ENCODE results near the gene PRKD1.

The PRKD1 gene

GRCh38 chr14:29927376-29928116 lies at the start of gene PRKD1:
TSS of gene PRKD1 (minus strand) at chr14:29927847.
- DNase-seq (ENCODE audit: low spot score): peak; percentile 54

GRCh38 chr14:29971101-29971500 lies 43.5 kb upstream of the PRKD1 start:
- no peak for DNase-seq (ENCODE audit: low spot score)

GRCh38 chr14:29955087-29955486 lies 27.4 kb upstream of the PRKD1 start:
- no peak for DNase-seq (ENCODE audit: low spot score)

- no peak for DNase-seq (ENCODE audit: low spot score)
Observed at GRCh38 chr14:29953501-29953900, 25.9 kb upstream of the PRKD1 start.

- DNase-seq (ENCODE audit: low spot score): no peak
Observed at GRCh38 chr14:29944091-29944490, 16.4 kb upstream of the PRKD1 start.

- no peak for DNase-seq (ENCODE audit: low spot score)
Observed at GRCh38 chr14:29941401-29941800, 13.8 kb upstream of the PRKD1 start.

- DNase-seq (ENCODE audit: low spot score): no peak
Observed at GRCh38 chr14:29940482-29940881, 12.8 kb upstream of the PRKD1 start.

- DNase-seq (ENCODE audit: low spot score): no peak
Observed at GRCh38 chr14:29937116-29937515, 9.5 kb upstream of the PRKD1 start.

- peak; percentile 70 for DNase-seq (ENCODE audit: low spot score)
Observed at GRCh38 chr14:29930283-29930682, 2.6 kb upstream of the PRKD1 start.

- no peak for DNase-seq (ENCODE audit: low spot score)
Observed at GRCh38 chr14:29928117-29928640, 532 bp upstream of the PRKD1 start.

- peak; percentile 20 for DNase-seq (ENCODE audit: low spot score)
Observed at GRCh38 chr14:29926701-29927375, 809 bp downstream of the PRKD1 start.

- no peak for DNase-seq (ENCODE audit: low spot score)
Observed at GRCh38 chr14:29926228-29926627, 1.4 kb downstream of the PRKD1 start.

- DNase-seq (ENCODE audit: low spot score): no peak
Observed at GRCh38 chr14:29925736-29926135, 1.9 kb downstream of the PRKD1 start.

- no peak for DNase-seq (ENCODE audit: low spot score)
Observed at GRCh38 chr14:29925101-29925722, 2.4 kb downstream of the PRKD1 start.

GRCh38 chr14:29919845-29920244 lies 7.8 kb downstream of the PRKD1 start:
- DNase-seq (ENCODE audit: low spot score): no peak

- no peak for DNase-seq (ENCODE audit: low spot score)
Observed at GRCh38 chr14:29918981-29919380, 8.7 kb downstream of the PRKD1 start.

- DNase-seq (ENCODE audit: low spot score): no peak
Observed at GRCh38 chr14:29913566-29913965, 14.1 kb downstream of the PRKD1 start.

GRCh38 chr14:29911810-29912209 lies 15.8 kb downstream of the PRKD1 start:
- no peak for DNase-seq (ENCODE audit: low spot score)

GRCh38 chr14:29908652-29909577 lies 18.7 kb downstream of the PRKD1 start:
- no peak for DNase-seq (ENCODE audit: low spot score)

- DNase-seq (ENCODE audit: low spot score): no peak
Observed at GRCh38 chr14:29906256-29906870, 21.3 kb downstream of the PRKD1 start.

GRCh38 chr14:29905543-29905942 lies 22.1 kb downstream of the PRKD1 start:
- no peak for DNase-seq (ENCODE audit: low spot score)

Data from COLO829 (cell line).